Stimulated activated naive CD8-positive, alpha-beta T cell treated with anti-CD3 and anti-CD28 coated beads, Interleukin-15, Interleukin-2, amounts not matched to agents 100 ng/mL and 50 ng/mL, for 24 hours (primary cell): ENCODE data around the gene IGF2BP3.
"Not testable (repeated sequence)": the region's sequence is repeated elsewhere in the genome, so short reads cannot be mapped to it uniquely, and the experiment has no call there.

Source experiments
- H3K27ac Mint-ChIP-seq: one replicate; pipeline ENCODE4 v1.8.0; 2021; ENCODE audit warnings: mild to moderate bottlenecking, mixed read lengths
- H3K27me3 Mint-ChIP-seq: one replicate; pipeline ENCODE4 v1.8.0; 2021; ENCODE audit warnings: mixed read lengths
- H3K36me3 Mint-ChIP-seq: one replicate; pipeline ENCODE4 v1.8.0; 2021; ENCODE audit warnings: low read depth, mixed read lengths
- H3K4me1 Mint-ChIP-seq: one replicate; pipeline ENCODE4 v1.8.0; 2021; ENCODE audit warnings: low read depth, mixed read lengths
- H3K4me3 Mint-ChIP-seq: one replicate; pipeline ENCODE4 v1.8.0; 2021; ENCODE audit warnings: mild to moderate bottlenecking, mixed read lengths
- H3K9me3 Mint-ChIP-seq: one replicate; pipeline ENCODE4 v1.8.0; 2021; ENCODE audit warnings: mixed read lengths

Gene IGF2BP3

GRCh38 chr7:23470330-23471105 lies at the start of gene IGF2BP3:
Gene IGF2BP3 (minus strand): TSS chr7:23470491. CDS start chr7:23470110, 381 bp downstream.
- H3K36me3 Mint-ChIP-seq: no peaks in the 10 kb centered on the region
- H3K27ac Mint-ChIP-seq: peak within 1 kb of the TSS; percentile 80
- peaks cover 69% of the 10 kb centered on the region for H3K27me3 Mint-ChIP-seq
- peaks cover 45% of the 10 kb centered on the region for H3K4me1 Mint-ChIP-seq
- H3K9me3 Mint-ChIP-seq: no peaks in the 10 kb centered on the region
- peak within 1 kb of the TSS; percentile 81 for H3K4me3 Mint-ChIP-seq

- Mint-ChIP-seq H3K4me3 (no peak overlapping the region), H3K4me1 (peaks cover 29% of the 10 kb centered on the region), H3K27ac (peak overlapping the region; percentile 49), H3K36me3 (peaks cover 84% of the 10 kb centered on the region), H3K9me3 (no peaks in the 10 kb centered on the region), H3K27me3 (no peaks in the 10 kb centered on the region)
These were observed 44.5 kb upstream of the IGF2BP3 start for GRCh38 chr7:23514755-23515154.

- Mint-ChIP-seq H3K27ac (peak overlapping the region; percentile 80), H3K36me3 (peaks cover 80% of the 10 kb centered on the region)
These were observed 43.5 kb upstream of the IGF2BP3 start for GRCh38 chr7:23513746-23514145.

GRCh38 chr7:23494009-23494408 lies 23.7 kb upstream of the IGF2BP3 start:
- H3K9me3 Mint-ChIP-seq: no peaks in the 10 kb centered on the region

More at GRCh38 chr7:23513746-23514145, 43.5 kb upstream of the IGF2BP3 start:
- H3K4me1 Mint-ChIP-seq: peaks cover 29% of the 10 kb centered on the region
- not testable (repeated sequence) for H3K9me3 Mint-ChIP-seq, H3K27me3 Mint-ChIP-seq, H3K4me3 Mint-ChIP-seq

GRCh38 chr7:23491502-23491901 lies 21.2 kb upstream of the IGF2BP3 start:
- Mint-ChIP-seq H3K4me1 (peaks cover 4% of the 10 kb centered on the region), H3K4me3 (peak overlapping the region; percentile 88), H3K9me3 (no peaks in the 10 kb centered on the region), H3K27ac (peak overlapping the region; percentile 87), H3K36me3 (no peaks in the 10 kb centered on the region), H3K27me3 (no peaks in the 10 kb centered on the region)

More at GRCh38 chr7:23494009-23494408, 23.7 kb upstream of the IGF2BP3 start:
- H3K27me3 Mint-ChIP-seq: no peaks in the 10 kb centered on the region
- H3K4me3 Mint-ChIP-seq: no peak overlapping the region
- no peak overlapping the region for H3K27ac Mint-ChIP-seq
- peaks cover 4% of the 10 kb centered on the region for H3K4me1 Mint-ChIP-seq
- H3K36me3 Mint-ChIP-seq: no peaks in the 10 kb centered on the region

- H3K27me3 Mint-ChIP-seq: no peaks in the 10 kb centered on the region
- H3K4me1 Mint-ChIP-seq: peaks cover 4% of the 10 kb centered on the region
- peak overlapping the region; percentile 88 for H3K4me3 Mint-ChIP-seq
- no peaks in the 10 kb centered on the region for H3K9me3 Mint-ChIP-seq
- peak overlapping the region; percentile 87 for H3K27ac Mint-ChIP-seq
- H3K36me3 Mint-ChIP-seq: no peaks in the 10 kb centered on the region
These were observed 20.3 kb upstream of the IGF2BP3 start for GRCh38 chr7:23490357-23491135.

- H3K27me3 Mint-ChIP-seq, H3K27ac Mint-ChIP-seq, H3K4me3 Mint-ChIP-seq, H3K9me3 Mint-ChIP-seq, H3K4me1 Mint-ChIP-seq, H3K36me3 Mint-ChIP-seq: not testable (repeated sequence)
These were observed 18.4 kb upstream of the IGF2BP3 start for GRCh38 chr7:23488714-23489113.

GRCh38 chr7:23487670-23488069 lies 17.4 kb upstream of the IGF2BP3 start:
- Mint-ChIP-seq H3K4me3 (no peak overlapping the region), H3K4me1 (peaks cover 4% of the 10 kb centered on the region), H3K27ac (no peak overlapping the region), H3K36me3 (no peaks in the 10 kb centered on the region), H3K27me3 (peaks cover 7% of the 10 kb centered on the region), H3K9me3 (no peaks in the 10 kb centered on the region)

GRCh38 chr7:23486002-23486773 lies 15.9 kb upstream of the IGF2BP3 start:
- Mint-ChIP-seq H3K4me3 (no peak overlapping the region), H3K4me1 (peaks cover 4% of the 10 kb centered on the region), H3K36me3 (no peaks in the 10 kb centered on the region)

GRCh38 chr7:23482686-23483085 lies 12.4 kb upstream of the IGF2BP3 start:
- H3K27ac Mint-ChIP-seq: no peak overlapping the region
- H3K4me3 Mint-ChIP-seq: no peak overlapping the region
- H3K4me1 Mint-ChIP-seq: no peaks in the 10 kb centered on the region
- no peaks in the 10 kb centered on the region for H3K36me3 Mint-ChIP-seq
- no peaks in the 10 kb centered on the region for H3K9me3 Mint-ChIP-seq
- H3K27me3 Mint-ChIP-seq: peaks cover 36% of the 10 kb centered on the region

More at GRCh38 chr7:23486002-23486773, 15.9 kb upstream of the IGF2BP3 start:
- peaks cover 17% of the 10 kb centered on the region for H3K27me3 Mint-ChIP-seq
- no peaks in the 10 kb centered on the region for H3K9me3 Mint-ChIP-seq
- no peak overlapping the region for H3K27ac Mint-ChIP-seq

- peaks cover 12% of the 10 kb centered on the region for H3K4me1 Mint-ChIP-seq
- H3K4me3 Mint-ChIP-seq: no peak overlapping the region
- H3K27me3 Mint-ChIP-seq: peaks cover 64% of the 10 kb centered on the region
- no peaks in the 10 kb centered on the region for H3K36me3 Mint-ChIP-seq
- H3K9me3 Mint-ChIP-seq: no peaks in the 10 kb centered on the region
- no peak overlapping the region for H3K27ac Mint-ChIP-seq
These were observed 7.9 kb upstream of the IGF2BP3 start for GRCh38 chr7:23477962-23478866.

GRCh38 chr7:23477157-23477499 lies 6.8 kb upstream of the IGF2BP3 start:
- Mint-ChIP-seq H3K4me1 (peaks cover 14% of the 10 kb centered on the region), H3K36me3 (no peaks in the 10 kb centered on the region), H3K4me3 (no peak overlapping the region), H3K27ac (no peak overlapping the region), H3K27me3 (peaks cover 70% of the 10 kb centered on the region), H3K9me3 (no peaks in the 10 kb centered on the region)

- Mint-ChIP-seq H3K27ac (no peak overlapping the region), H3K4me1 (peaks cover 16% of the 10 kb centered on the region), H3K27me3 (peaks cover 72% of the 10 kb centered on the region), H3K9me3 (no peaks in the 10 kb centered on the region), H3K36me3 (no peaks in the 10 kb centered on the region), H3K4me3 (no peak overlapping the region)
These were observed 6.2 kb upstream of the IGF2BP3 start for GRCh38 chr7:23476286-23477156.
